Tibial artery (tissue), 4 donors: ENCODE data around the gene RBM15B.

Experiments used
- DNase-seq, 2 donors: peaks; one replicate each; pipeline ENCODE4 v3.0.0-alpha.2; 2019
- H3K27ac ChIP-seq, 2 donors: fragments of 200-600 bp; sonication (generic) in 1 of 2; 1 replicate in 1 of 2; 2 replicates in 1 of 2; pipeline ENCODE4 v1.5.1; 2018 to 2019; ENCODE audit warnings: mild to moderate bottlenecking in 1 of 2
- H3K27me3 ChIP-seq, 2 donors: fragments of 200-600 bp; sonication (generic) in 1 of 2; one replicate each; pipeline versions ENCODE4 v1.5.1 to v1.6.0; 2016 to 2019
- H3K36me3 ChIP-seq, 3 donors: fragments of 200-600 bp; sonication (generic) in 2 of 3; one replicate each; pipeline ENCODE4 v1.5.1; 2016 to 2019; ENCODE audit warnings: mild to moderate bottlenecking in 2 of 3
- H3K4me1 ChIP-seq, 4 donors: fragments of 200-600 bp; sonication (generic) in 2 of 4; 1 replicate in 3 of 4; 2 replicates in 1 of 4; pipeline ENCODE4 v1.5.1; 2016 to 2019
- H3K4me3 ChIP-seq, 2 donors: fragments of 200-600 bp; sonication (generic) in 1 of 2; 1 replicate in 1 of 2; 2 replicates in 1 of 2; pipeline ENCODE4 v1.5.1; 2018 to 2019; ENCODE audit warnings: mild to moderate bottlenecking in 2 of 2
- H3K9me3 ChIP-seq, 3 donors: fragments of 200-600 bp; sonication (generic) in 1 of 3; one replicate each; pipeline ENCODE4 v1.5.1; 2016 to 2019
- intact Hi-C: fragments of 100-400 bp; cut with DNase I; formaldehyde crosslinking; loops from one replicate; pipeline ENCODE4 v1.15.0; 2023; ENCODE audit warnings: low total_unique reads
- TF ChIP-seq, protein P1 (sequence below), 2 experiments: fragments of 200-600 bp in 1 of 2; fragments of 450-650 bp in 1 of 2; IDR thresholded peaks; one replicate each; pipeline ENCODE4 v1.5.1; 2017 to 2019; ENCODE audit warnings: antibody characterized with exemption in 2 of 2, mild to moderate bottlenecking in 1 of 2, moderate library complexity in 1 of 2

Gene RBM15B

DNA sequence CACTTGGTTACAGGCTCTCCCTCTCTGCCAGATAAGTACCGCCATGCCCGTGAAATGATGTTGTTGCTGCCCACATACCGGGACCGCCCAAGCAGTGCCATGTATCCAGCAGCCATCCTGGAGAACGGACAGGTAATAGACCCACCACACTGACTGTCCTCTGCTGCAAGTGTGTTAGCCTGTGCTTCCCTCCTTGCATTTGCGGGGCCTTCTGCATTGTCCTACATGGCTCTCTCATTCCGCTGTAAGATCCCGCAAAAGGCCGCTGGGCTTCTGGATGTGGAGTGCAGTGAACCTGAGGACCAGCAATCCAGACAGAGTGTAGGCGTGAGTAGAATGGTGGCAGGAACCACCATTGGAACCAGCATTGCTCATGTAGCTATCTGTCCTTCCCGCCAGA lies 16.6 kb upstream of the RBM15B start:
- Histone ChIP-seq H3K36me3 (no peaks in the 10 kb centered on the region), H3K27me3 (no peaks in the 10 kb centered on the region), H3K9me3 (no peaks in the 10 kb centered on the region), H3K27ac (no peak overlapping the region), H3K4me3 (no peak overlapping the region), H3K4me1 (no peaks in the 10 kb centered on the region)
- TF ChIP-seq, protein P1, sequence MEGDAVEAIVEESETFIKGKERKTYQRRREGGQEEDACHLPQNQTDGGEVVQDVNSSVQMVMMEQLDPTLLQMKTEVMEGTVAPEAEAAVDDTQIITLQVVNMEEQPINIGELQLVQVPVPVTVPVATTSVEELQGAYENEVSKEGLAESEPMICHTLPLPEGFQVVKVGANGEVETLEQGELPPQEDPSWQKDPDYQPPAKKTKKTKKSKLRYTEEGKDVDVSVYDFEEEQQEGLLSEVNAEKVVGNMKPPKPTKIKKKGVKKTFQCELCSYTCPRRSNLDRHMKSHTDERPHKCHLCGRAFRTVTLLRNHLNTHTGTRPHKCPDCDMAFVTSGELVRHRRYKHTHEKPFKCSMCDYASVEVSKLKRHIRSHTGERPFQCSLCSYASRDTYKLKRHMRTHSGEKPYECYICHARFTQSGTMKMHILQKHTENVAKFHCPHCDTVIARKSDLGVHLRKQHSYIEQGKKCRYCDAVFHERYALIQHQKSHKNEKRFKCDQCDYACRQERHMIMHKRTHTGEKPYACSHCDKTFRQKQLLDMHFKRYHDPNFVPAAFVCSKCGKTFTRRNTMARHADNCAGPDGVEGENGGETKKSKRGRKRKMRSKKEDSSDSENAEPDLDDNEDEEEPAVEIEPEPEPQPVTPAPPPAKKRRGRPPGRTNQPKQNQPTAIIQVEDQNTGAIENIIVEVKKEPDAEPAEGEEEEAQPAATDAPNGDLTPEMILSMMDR (IDR thresholded peaks at IDR 0.05): no peak
- peak in 1 of 2 donors; percentile 50 for DNase-seq
- intact Hi-C loops: loop anchor here (10.0 kb wide), 2 partner anchors 270 to 700 kb away; partner anchors contain the start of gene DOCK3

- H3K4me3 ChIP-seq: no peak overlapping the region
- intact Hi-C loops: loop anchor here (10.0 kb wide), 2 partner anchors 270 to 700 kb away; partner anchors contain the start of gene DOCK3
- TF ChIP-seq, protein P1 (IDR thresholded peaks at IDR 0.05): no peak
Observed at GRCh38 chr3:51375136-51375535, 15.9 kb upstream of the RBM15B start.

GRCh38 chr3:51375571-51375970 lies 15.5 kb upstream of the RBM15B start:
- H3K4me3 ChIP-seq: no peak overlapping the region
- intact Hi-C loops: loop anchor here (10.0 kb wide), 2 partner anchors 271 to 701 kb away; partner anchors contain the start of gene DOCK3
- TF ChIP-seq, protein P1 (IDR thresholded peaks at IDR 0.05): no peak
- no peaks in the 10 kb centered on the region for H3K27me3 ChIP-seq
- H3K9me3 ChIP-seq: no peaks in the 10 kb centered on the region
- H3K4me1 ChIP-seq: no peaks in the 10 kb centered on the region
- DNase-seq: peak in 1 of 2 donors; percentile 39
- H3K36me3 ChIP-seq: no peaks in the 10 kb centered on the region
- H3K27ac ChIP-seq: no peak overlapping the region

More at GRCh38 chr3:51375136-51375535, 15.9 kb upstream of the RBM15B start:
- Histone ChIP-seq H3K9me3 (no peaks in the 10 kb centered on the region), H3K27me3 (no peaks in the 10 kb centered on the region), H3K36me3 (no peaks in the 10 kb centered on the region), H3K27ac (no peak overlapping the region), H3K4me1 (no peaks in the 10 kb centered on the region)
- DNase-seq: peak in 1 of 2 donors; percentile 25

DNA sequence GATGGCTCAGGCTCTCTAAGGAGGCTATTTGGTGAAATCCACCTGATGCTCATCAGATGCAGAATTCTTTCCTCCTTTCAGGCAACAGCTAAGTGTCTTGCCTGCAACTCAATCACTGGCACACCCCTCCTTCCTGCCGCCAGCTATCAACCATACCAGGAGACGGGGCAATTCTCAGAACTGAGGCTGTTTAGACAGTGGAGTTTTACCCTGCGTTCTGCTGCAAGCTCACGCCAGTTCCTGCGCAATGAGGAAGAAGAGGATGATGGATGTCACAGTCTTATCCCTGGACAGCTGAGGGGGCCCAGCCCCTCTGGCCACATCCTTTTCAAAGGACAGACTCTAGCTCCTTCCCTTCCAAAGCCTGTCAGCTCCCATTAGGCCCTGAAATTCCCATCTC lies 13.0 kb upstream of the RBM15B start:
- peak in 1 of 2 donors; percentile 37 for DNase-seq
- Histone ChIP-seq H3K36me3 (no peaks in the 10 kb centered on the region), H3K27me3 (no peaks in the 10 kb centered on the region), H3K9me3 (no peaks in the 10 kb centered on the region), H3K4me1 (no peaks in the 10 kb centered on the region), H3K4me3 (no peak overlapping the region), H3K27ac (no peak overlapping the region)
- intact Hi-C loops: loop anchor here (10.0 kb wide), 2 partner anchors 273 to 703 kb away; partner anchors contain the start of gene DOCK3
- TF ChIP-seq, protein P1 (IDR thresholded peaks at IDR 0.05): no peak

DNA sequence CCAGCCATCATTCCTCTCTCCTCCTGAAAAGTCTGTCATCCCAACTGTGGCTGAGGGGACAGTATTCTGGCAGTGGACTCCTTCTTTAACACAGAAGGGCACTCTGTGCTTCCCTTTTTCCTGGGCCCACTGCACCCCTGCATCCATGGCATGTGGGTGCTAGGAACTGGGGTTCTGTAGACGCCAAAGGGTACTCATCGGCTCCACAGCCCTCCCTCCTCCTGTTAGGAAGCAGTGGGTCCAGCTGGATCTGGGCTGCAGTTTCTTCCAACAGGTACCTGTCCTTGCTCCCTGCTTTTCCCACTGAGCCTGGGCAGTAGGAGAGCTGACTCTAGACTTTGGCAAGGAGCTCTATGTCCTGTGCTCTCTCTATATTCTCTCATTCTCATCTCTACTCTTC lies 12.4 kb upstream of the RBM15B start:
- Histone ChIP-seq H3K4me1 (peaks cover 0 to 3% (median 2%) of the 10 kb centered on the region in 4 donors), H3K4me3 (no peak overlapping the region), H3K9me3 (no peaks in the 10 kb centered on the region), H3K27me3 (no peaks in the 10 kb centered on the region), H3K36me3 (no peaks in the 10 kb centered on the region), H3K27ac (no peak overlapping the region)
- intact Hi-C loops: loop anchor here (10.0 kb wide), 2 partner anchors 274 to 704 kb away; partner anchors contain the start of gene DOCK3
- no peak for DNase-seq
- TF ChIP-seq, protein P1 (IDR thresholded peaks at IDR 0.05): no peak
